Heart left ventricle (tissue), 16 donors: ENCODE measurements around the gene NAPB. TPM values are rescaled to one million over a fixed set of nuclear protein-coding genes. Genes with fewer than 3 reads are reported as not detected.
A peak's percentile ranks its signal among the peaks of the same experiment; 100 is the strongest.

Experiments
- ATAC-seq, 4 donors: fragments of 200-7000 bp; cut with Tn5 transposase; one replicate each; pipeline ENCODE4 v1.9.1; 2020 to 2022; ENCODE audit warnings: moderate library complexity in 4 of 4, mild to moderate bottlenecking in 3 of 4, moderate number of reproducible peaks in 1 of 4
- DNase-seq, 5 donors: peaks; one replicate each; pipeline ENCODE4 v3.0.0-alpha.2; 2020
- H3K27ac ChIP-seq, 12 donors: fragments of 200-600 bp; sonication (generic) in 4 of 12; one replicate each; pipeline versions ENCODE4 v1.5.0 to v1.8.0; 2016 to 2022; ENCODE audit warnings: mild to moderate bottlenecking in 2 of 12
- H3K27me3 ChIP-seq, 9 donors: fragments of 200-600 bp; sonication (generic) in 2 of 9; one replicate each; pipeline versions ENCODE4 v1.5.1 to v1.8.0; 2016 to 2022; ENCODE audit warnings: mild to moderate bottlenecking in 3 of 9
- H3K36me3 ChIP-seq, 9 donors: fragments of 200-600 bp; sonication (generic) in 2 of 9; one replicate each; pipeline versions ENCODE4 v1.5.0 to v1.8.0; 2018 to 2022; ENCODE audit warnings: mild to moderate bottlenecking in 2 of 9
- H3K4me1 ChIP-seq, 12 donors: fragments of 200-600 bp; sonication (generic) in 4 of 12; one replicate each; pipeline versions ENCODE4 v1.5.0 to v1.8.0; 2016 to 2022; ENCODE audit warnings: mild to moderate bottlenecking in 3 of 12
- H3K4me3 ChIP-seq, 12 donors: fragments of 200-600 bp; sonication (generic) in 4 of 12; one replicate each; pipeline versions ENCODE4 v1.5.0 to v1.8.0; 2017 to 2022; ENCODE audit warnings: mild to moderate bottlenecking in 9 of 12, moderate library complexity in 4 of 12
- H3K9me3 ChIP-seq, 12 donors: fragments of 200-600 bp; sonication (generic) in 4 of 12; one replicate each; pipeline versions ENCODE4 v1.5.0 to v1.8.0; 2016 to 2022; ENCODE audit warnings: mild to moderate bottlenecking in 1 of 12
- CTCF ChIP-seq, 12 donors: fragments of 200-600 bp; sonication (generic) in 4 of 12; IDR thresholded peaks; one replicate each; pipeline versions ENCODE4 v1.5.0 to v1.8.0; 2018 to 2022; ENCODE audit warnings: antibody characterized with exemption in 12 of 12, mild to moderate bottlenecking in 5 of 12
- POLR2A ChIP-seq, 2 donors: fragments of 450-650 bp; IDR thresholded peaks; one replicate each; pipeline ENCODE4 v1.6.1; 2017; ENCODE audit warnings: antibody characterized with exemption in 2 of 2, mild to moderate bottlenecking in 2 of 2, moderate library complexity in 2 of 2
- WGBS, 4 donors: extraction: QIAGEN DNeasy Blood & Tissue Kit in 2 of 4; methylation state at CpG; one replicate each; pipeline versions ENCODE4 v1.1.5 to v1.1.7; 2013 to 2018; 5-methylcytosine and 5-hydroxymethylcytosine counted together
- intact Hi-C, 10 donors: fragments of 100-400 bp; cut with DNase I; formaldehyde crosslinking; loops; one replicate each; pipeline versions ENCODE4 v1.11.1 to v1.14.2; 2022
- polyA plus RNA-seq, 2 donors: library from polyadenylated mRNA; stranded (reverse); fragments of 200-250 nt; gene quantifications; one replicate each; pipeline ENCODE4 v1.2.3, GENCODE V29; 2013
- total RNA-seq, 9 donors: library from RNA; depleted of rRNA in 2 of 9; stranded (reverse); fragments of >200 nt in 2 of 9; fragmentation: NEBNext Ultra II Directional in 3 of 9; extraction: Animal tissue kit (Norgen Biotek cat#: 25700) in 3 of 9; gene quantifications; one replicate each; pipeline versions ENCODE4 v1.1.0 to v1.2.4, GENCODE V29; 2016 to 2023
- donor health status: ischemic (EF 13 %, LVEDD 7.1; RV severe dilation, severe dysfunction).
- donor health status: healthy with polysubstance abuse.
- donor health status: DM: no; HTN: yes; CAD: no.
- donor health status: DM: no; HTN: no; CAD: no.
- donor health status: ischemic (EF 25% LVEDD 6.9; RV normal size, moderate dysfunction).
- donor health status: ischemic (EF 25% LVEDD 5.7; RV mildly dilated, moderate dysfunction).
- donor health status: healthy.
- donor health status: DM: yes; HTN: yes; CAD: no.
- donor health status: ischemic (EF 35%, LVEDD 5.7; RV mildly dilated, moderate dysfunction).
- donor health status: nonischemic (EF 11% LVEDD 7.7; RV severe dilation, severe dysfunction).
- donor health status: DM: yes; HTN: yes; CAD: no.
- donor health status: PGD.
- donor health status: ischemic (EF 29% LVEDD 5.4; RV normal size, mild dysfunction).
- donor health status: nonischemic (EF 23%, LVEDD 6.1; RV moderate dilation, normal function).

NAPB gene
- total and polyA plus RNA-seq, 11 donors, result 2.8 to 8.4 (median 4.7) TPM

DNA sequence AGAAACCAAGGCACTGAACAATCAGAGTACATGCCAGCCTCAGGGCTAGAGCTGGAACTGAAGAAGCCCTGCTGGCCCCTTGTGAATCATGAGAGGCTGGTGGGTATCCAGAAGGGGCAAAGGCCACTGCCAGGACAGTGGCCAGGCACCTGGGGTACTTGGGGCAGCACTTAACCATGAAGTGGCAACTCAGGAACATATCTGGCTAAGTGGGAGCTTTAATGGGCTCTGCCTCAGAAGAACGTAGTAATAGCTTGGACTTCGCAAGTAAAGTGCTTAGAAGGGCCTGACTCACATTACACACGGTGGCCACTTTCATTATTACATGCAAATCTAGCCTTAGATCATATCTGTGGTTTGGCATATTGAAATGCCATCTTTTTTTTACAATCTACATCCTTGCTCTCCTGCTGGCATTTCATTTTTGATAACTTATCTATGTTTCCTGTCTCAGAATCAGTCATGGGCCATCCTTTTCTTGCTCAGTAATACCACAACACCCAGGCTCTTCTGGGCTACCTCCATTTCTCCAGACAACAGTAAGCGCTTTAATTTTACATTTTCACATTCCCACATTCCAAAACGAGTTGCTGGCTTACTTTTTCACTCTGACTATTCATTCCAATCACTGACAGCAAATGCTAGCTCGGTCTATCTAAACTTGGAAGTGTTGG lies 21.6 kb downstream of the NAPB start:
- H3K27me3 ChIP-seq, result no peaks in the 10 kb centered on the region
- H3K9me3 ChIP-seq, result no peaks in the 10 kb centered on the region
- peaks cover 0 to 58% (median 33%) of the 10 kb centered on the region in 12 donors for H3K4me1 ChIP-seq
- ATAC-seq (no peak), DNase-seq (no peak)
- intact Hi-C loops, result loop anchor here in 1 of 10 donors (5.0 kb wide), 1 partner anchor 37 kb away; the partner anchor contains the start of gene GZF1
- H3K27ac ChIP-seq, result no peak overlapping the region
- H3K36me3 ChIP-seq, result peaks cover 0 to 42% (median 23%) of the 10 kb centered on the region in 9 donors
- no peak for TF ChIP-seq CTCF (IDR thresholded peaks at IDR 0.05)
- TF ChIP-seq POLR2A (IDR thresholded peaks at IDR 0.05), result no peak
- WGBS, 4 donors, result 59 to 68% (median 66%) methylated on average over 6 of the region's 6 CpGs
- no peak overlapping the region for H3K4me3 ChIP-seq

DNA sequence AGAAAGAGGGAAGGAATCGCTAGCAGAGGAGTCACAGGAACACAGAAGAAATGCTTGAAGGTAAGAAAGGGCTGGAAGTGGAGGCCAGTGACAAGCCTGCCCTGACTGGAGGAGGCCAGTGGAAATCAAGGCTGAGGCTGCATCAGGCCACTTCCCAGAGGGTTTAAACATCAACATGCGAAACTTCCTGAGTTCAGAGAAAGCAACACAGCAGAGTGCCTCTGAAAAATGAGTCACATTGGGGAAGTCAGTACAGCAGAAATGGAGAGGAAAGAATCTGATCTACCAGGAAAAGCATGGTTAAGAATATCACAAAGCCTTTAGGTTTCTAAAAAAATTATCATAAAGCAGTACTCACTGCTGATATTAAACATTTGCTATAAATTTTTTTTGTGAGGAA lies 23.3 kb downstream of the NAPB start:
- H3K4me3 ChIP-seq, result no peak overlapping the region
- WGBS, 4 donors, result 58 to 74% (median 67%) methylated on average over 2 of the region's 2 CpGs
- peaks cover 0 to 44% (median 28%) of the 10 kb centered on the region in 12 donors for H3K4me1 ChIP-seq
- TF ChIP-seq POLR2A (IDR thresholded peaks at IDR 0.05) (no peak), CTCF (IDR thresholded peaks at IDR 0.05) (no peak)
- H3K9me3 ChIP-seq, result no peaks in the 10 kb centered on the region
- ATAC-seq, result peak in 3 of 4 donors; percentile 28 to 69 (median 57)
- H3K27ac ChIP-seq, result peak overlapping the region in 4 of 12 donors; percentile 4 to 80 (median 14)
- no peaks in the 10 kb centered on the region for H3K27me3 ChIP-seq
- intact Hi-C loops, result loop anchor here in 1 of 10 donors (5.0 kb wide), 1 partner anchor 36 kb away; the partner anchor contains the start of gene GZF1
- peaks cover 0 to 60% (median 40%) of the 10 kb centered on the region in 9 donors for H3K36me3 ChIP-seq
- peak in 1 of 5 donors; percentile 25 for DNase-seq

DNA sequence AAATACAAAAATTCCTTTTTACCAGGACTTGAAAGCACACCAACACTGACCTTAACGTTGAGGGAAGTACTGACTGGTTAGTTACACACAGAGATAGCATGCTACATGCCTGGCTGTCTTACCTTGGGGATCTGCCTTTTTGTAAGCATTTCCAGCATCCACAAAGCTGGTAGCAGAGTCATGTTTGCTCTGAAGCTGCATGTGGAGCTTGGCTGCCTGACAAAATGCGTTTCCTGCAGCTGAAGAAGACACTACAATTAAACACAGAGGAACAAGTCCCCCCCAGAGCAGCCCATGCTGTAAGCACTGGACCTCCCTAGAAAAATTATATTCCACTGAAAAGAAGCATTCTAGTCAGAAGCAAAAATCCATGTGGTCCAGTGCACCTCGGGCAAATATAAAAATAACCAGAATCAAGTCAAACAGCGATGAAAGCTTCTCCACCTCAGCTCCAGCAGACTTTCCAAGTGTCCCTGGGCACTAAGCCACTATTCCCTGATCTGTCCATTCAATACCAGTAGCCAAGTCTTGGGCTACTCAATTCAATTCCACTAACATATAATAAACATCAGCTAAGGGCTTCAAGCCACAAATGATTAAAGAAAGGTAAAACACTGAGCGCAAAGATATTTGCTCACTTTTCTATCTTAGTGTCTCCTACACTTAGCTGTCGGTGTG lies 24.2 kb downstream of the NAPB start:
- no peak for TF ChIP-seq POLR2A (IDR thresholded peaks at IDR 0.05)
- no peak for TF ChIP-seq CTCF (IDR thresholded peaks at IDR 0.05)
- intact Hi-C loops, result loop anchor here in 1 of 10 donors (5.0 kb wide), 1 partner anchor 35 kb away; the partner anchor contains the start of gene GZF1
- WGBS, 4 donors, result 43 to 46% (median 44%) methylated on average over 6 of the region's 6 CpGs
- no peak for DNase-seq
- Histone ChIP-seq H3K27me3 (no peaks in the 10 kb centered on the region), H3K4me3 (no peak overlapping the region), H3K9me3 (no peaks in the 10 kb centered on the region), H3K4me1 (peaks cover 0 to 43% (median 28%) of the 10 kb centered on the region in 12 donors), H3K36me3 (peaks cover 0 to 66% (median 42%) of the 10 kb centered on the region in 9 donors), H3K27ac (peak overlapping the region in 2 of 12 donors; percentile 17 to 80)
- peak in 1 of 4 donors; percentile 29 for ATAC-seq
